ENCODE measurements around the gene CCDC159.

The CCDC159 gene

DNA sequence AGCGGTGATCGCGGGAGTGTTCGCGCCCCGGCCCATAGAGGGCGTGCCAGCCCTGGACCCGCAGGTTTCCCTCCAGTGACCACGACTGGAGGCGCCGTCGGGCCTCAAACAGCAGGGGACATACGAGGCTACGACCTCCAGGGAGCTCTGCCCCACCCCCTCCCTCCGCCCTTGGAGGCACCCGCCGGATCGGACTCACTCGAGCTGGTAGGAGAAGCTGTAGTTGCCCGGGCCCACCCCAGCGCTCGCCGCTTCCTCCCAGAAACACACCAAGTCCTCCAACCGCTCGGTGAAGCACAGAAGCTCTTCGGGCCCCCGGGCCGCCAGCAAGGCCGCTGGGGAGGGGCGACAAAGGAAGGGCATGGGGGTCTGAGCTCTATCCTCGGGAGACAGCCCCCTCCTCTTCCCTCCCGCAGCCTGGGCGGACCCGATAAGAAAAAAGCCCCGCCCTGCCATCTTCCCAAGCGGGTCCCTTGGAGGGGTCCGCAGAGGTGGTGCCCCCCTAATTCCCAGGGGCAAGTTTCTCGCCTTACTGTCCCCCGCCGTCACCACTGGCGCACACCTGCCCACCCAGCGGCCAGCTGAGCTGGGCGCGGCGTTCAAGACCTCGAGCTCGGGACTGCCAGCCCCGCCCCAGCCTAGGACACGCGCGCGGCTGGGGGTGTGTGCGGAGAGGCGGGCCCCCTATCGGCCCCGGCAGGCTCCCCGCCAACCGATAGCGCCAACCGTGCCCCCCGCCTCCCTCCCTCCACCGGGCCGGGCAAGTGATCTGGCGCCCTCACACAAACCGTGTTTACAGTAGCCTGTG is 36.8 kb downstream of the CCDC159 start:
- H3K4me3 ChIP-seq (ENCODE audit: low read length): no peak overlapping the region
- TF ChIP-seq ZNF274 (IDR thresholded peaks at IDR 0.05; ENCODE audit: low read depth, low read length): no peak

DNA sequence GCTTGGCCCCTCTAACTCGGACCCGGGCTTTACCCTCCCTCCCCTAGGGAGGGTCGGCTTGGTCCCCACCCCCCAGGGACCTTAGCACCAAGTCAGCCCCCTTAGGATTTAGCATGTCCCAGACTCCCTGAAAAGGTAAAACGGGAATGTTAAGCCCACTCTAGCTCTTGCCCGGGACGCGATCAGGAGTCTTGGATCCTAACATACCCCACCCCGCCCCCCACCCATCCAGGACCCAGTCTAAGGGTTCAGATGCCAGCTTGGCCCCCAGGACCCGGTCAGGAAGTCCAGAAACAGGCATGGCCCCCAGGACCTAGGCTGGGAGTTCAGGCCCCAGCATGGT is 37.4 kb downstream of the CCDC159 start:
- H3K4me3 ChIP-seq (ENCODE audit: low read length): no peak overlapping the region
- no peak for TF ChIP-seq ZNF274 (IDR thresholded peaks at IDR 0.05; ENCODE audit: low read depth, low read length)

DNA sequence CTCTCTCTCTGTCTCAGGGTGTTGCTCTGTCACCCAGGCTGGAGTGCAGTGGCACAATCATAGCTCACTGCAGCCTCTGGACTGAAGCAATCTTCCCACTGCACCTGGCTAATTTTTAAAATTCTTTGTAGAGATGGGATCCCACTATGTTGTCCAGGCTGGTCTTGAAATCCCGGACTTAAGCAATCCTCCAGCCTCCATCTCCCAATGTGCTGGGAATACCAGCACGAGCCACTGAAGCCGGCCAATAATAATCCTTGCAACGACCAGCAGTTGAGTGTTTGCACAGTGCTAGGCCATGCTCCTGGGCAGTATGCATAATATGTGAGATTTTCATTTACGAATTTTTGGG is 38.4 kb downstream of the CCDC159 start:
- no peak for TF ChIP-seq ZNF274 (IDR thresholded peaks at IDR 0.05; ENCODE audit: low read depth, low read length)
- no peak overlapping the region for H3K4me3 ChIP-seq (ENCODE audit: low read length)

DNA sequence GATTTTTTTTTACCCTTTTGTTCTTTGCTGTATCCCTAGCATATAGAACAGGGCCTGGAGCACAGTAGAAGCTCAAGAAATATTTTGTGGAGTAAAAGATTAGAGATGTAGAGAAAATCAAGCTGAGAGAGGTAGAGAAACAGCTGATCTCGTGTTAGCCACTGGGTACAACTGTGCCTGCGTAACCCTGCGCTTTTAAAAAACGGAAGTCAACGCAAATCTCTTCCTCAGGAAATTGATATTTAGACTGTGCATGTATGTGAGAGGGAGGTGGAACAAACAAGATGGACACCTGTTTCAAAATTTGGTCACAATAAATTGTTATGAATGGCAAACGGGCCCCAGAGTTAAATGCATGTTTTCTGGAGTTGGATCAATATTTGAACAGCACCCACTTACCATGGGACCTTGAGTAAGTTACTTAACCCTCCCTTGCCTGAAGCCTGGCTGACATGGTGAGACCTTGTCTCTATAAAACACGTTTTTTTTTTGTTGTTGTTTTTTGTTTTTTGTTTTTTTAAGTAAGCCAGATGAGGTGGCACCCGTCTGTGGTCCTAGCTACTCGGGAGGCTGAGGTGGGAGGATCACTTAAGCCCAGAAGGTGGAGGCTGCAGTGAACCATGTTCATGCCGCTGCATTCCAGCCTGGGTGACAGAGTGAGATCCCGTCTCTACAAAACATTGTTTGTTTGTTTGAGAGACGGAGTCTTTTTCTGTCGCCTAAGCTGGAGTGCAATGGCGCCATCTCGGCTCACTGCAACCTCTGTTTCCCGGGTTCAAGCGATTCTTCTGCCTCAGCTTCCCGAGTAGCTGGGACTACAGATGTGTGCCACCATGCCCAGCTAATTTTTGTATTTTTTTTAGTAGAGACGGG is 41.1 kb downstream of the CCDC159 start:
- no peak for TF ChIP-seq ZNF274 (IDR thresholded peaks at IDR 0.05; ENCODE audit: low read depth, low read length)
- H3K4me3 ChIP-seq (ENCODE audit: low read length): no peak overlapping the region

DNA sequence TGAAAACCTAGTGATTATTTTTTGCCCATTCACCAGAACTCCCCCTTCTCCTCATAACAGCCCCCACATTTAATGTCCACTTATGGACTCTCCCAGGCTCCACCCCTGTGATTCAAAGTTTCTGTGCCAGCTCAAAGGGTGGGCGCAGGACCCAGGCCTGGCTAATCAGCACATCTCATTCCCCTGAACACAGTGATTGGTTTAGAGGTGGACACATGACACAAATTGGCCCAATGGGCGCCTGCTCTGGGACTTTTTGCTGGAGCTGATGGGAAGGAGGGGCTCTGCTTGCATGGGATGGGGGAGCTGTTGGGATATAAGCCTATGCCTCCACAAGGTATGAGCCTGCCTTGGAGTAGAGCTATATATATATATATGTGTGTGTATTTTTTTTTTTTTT is 44.0 kb downstream of the CCDC159 start:
- TF ChIP-seq ZNF274 (IDR thresholded peaks at IDR 0.05; ENCODE audit: low read depth, low read length): no peak
- no peak overlapping the region for H3K4me3 ChIP-seq (ENCODE audit: low read length)

DNA sequence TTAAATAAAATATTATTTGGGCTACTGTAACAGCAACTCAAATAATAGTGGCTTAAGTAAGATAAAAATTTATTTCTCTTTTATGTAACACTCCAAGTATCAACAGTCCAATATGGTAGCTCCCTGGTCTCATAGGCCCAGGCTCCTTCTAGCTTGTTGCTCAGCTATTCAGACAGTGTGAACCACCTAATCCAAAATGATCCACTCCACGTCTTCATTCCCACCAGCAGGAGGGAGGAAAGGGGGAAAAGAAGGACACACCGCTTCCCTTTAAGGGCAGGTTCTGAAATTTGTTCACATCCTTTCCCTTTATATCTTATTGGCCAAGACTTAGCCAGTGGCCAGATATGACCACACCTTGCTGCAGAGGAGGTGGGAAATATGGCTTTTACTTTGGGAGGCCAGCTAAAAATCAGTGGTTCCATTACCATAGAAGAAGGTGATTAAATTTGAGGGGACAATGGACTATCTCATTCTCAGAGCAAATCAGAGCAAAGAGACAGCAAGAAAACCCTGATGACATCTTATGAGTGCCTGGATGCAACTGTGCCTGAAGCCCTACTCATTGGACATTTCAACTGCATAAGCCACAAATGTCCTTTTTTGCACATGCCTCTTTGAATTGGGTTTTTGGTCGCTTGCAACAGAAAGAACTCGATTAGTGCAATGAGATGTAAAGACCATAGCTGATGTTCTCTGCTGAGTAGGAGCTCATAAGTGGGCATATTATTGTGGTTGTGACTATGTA is 44.8 kb downstream of the CCDC159 start:
- no peak overlapping the region for H3K4me3 ChIP-seq (ENCODE audit: low read length)
- no peak for TF ChIP-seq ZNF274 (IDR thresholded peaks at IDR 0.05; ENCODE audit: low read depth, low read length)

DNA sequence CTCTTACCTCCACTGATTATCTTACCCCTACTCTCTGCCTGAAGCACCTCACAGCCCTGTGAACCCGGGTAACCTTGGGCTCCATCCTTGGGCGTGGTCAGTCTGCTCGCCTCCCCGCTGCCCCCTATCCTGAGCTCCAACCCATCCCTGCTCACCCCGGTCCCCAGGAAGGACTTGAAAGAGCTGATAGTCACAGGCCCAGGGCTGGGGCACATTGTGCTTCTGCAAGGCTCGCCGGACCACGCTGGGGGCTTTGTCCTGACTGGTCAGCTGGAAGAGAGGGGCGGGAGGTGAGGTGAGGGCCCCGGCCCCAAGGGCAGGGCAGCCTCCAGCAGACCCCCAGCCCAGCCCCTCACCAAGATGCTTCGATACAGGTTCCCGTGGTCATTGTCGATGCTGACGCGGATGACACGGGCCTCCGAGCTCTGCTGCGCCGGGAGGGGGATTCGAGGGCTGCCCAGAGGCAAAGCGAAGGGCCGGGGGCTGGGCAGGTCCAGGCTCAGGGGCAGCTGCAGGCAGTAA is 50.8 kb downstream of the CCDC159 start:
- H3K4me3 ChIP-seq (ENCODE audit: low read length): no peak overlapping the region
- TF ChIP-seq ZNF274 (IDR thresholded peaks at IDR 0.05; ENCODE audit: low read depth, low read length): no peak

DNA sequence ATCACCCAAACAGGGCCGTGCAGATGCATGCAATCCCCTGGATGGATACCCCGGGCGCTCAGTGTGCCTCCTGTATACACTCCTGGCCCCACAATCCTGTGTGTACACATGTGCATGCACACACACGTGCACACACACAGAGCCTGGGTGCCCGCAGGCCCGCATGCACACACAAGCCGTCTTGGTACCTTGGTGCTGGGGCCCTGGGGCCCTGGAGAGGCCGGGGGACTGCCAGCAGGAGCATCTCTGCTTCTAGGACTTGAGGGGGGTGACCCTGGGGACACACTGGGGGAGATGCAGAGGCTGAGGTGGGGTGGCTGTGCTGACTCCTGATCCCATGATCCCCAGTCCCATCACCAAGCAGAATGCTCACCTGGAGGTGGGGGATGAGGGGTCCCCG is 53.3 kb downstream of the CCDC159 start:
- no peak for TF ChIP-seq ZNF274 (IDR thresholded peaks at IDR 0.05; ENCODE audit: low read depth, low read length)
- no peak overlapping the region for H3K4me3 ChIP-seq (ENCODE audit: low read length)

DNA sequence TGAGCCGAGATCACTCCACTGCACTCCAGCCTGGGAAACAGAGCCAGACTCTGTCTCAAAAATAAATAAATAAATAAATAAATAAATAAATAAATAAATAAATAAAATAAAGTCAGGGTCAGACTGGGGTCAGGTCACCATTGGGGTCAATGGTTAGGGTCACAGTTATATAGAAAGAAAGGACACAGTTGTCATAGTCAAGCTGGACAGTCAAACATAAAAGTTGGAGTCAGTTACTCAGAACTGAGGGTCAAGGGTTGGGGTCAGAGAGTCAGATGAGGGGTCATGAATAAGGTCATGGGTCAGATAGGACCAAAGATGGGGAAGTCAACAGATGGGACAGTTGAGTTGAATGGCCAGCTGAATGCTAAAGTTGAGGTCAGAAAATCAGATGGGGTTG is 54.5 kb downstream of the CCDC159 start:
- no peak overlapping the region for H3K4me3 ChIP-seq (ENCODE audit: low read length)

DNA sequence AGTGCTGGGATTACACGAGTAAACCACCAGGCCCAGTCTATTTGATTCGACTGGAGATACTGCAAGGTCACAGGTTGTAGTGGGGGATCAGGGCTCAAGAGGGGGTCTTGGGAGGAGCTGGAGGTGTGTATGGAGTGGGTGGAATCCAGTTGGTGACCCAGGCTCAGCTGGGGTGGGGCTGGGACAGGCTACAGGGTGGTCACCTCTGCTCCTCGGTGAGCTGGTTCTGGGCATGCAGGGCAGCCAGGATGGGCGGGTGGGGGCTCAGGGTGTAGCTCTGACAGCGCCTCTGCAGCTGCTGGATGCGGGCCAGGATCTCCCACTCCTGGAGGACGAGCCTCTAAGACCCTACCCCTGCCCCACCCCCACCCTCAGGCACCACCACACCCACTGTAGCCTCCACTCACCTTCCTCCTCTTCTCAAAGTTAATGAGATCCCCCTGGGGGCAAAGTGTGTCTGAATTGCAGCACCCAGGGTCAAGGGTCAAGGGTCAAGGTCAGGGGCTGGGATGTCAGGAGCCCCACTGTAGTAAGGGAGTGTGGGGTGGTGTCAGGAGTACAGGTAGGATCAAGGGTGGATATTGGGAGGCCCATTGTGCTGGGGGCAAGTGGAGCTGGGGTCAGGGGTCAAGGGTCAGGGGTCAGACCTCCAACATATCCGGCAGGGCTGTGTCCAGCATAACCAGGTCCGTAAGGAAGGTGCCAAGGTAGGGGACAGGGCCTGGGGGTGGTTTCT is 55.7 kb downstream of the CCDC159 start:
- H3K4me3 ChIP-seq (ENCODE audit: low read length): no peak overlapping the region
- TF ChIP-seq ZNF274 (IDR thresholded peaks at IDR 0.05; ENCODE audit: low read depth, low read length): no peak

More for the DNA sequence above, 54.5 kb downstream of the CCDC159 start:
- no peak for TF ChIP-seq ZNF274 (IDR thresholded peaks at IDR 0.05; ENCODE audit: low read depth, low read length)

Data from GM08714 (cell line).